K562 (cell line): ENCODE measurements around the gene SH3TC1. TPM values are rescaled to one million over a fixed set of nuclear protein-coding genes. Genes with fewer than 3 reads are reported as not detected.

Experiments
- ATAC-seq: fragments of 200-7000 bp; cut with Tn5 transposase; 3 replicates; pipeline ENCODE4 v1.9.1; 2020; ENCODE audit warnings: moderate library complexity
- BruUV-seq: library from RNA; stranded (reverse); fragments of 400-500 nt; replicated peaks from 2 replicates; lab custom pipeline; 2021; lab: Mats Ljungman, UMichigan
- CTCF ChIA-PET: fragments of 300-600 bp; formaldehyde crosslinking; extraction: SDS; loops from one replicate; lab custom pipeline; 2021; ENCODE audit warnings: low intra/inter-chr PET ratio; lab: Yijun Ruan, JAX
- POLR2A ChIA-PET: fragments of 300-600, 350-650 bp; sonication (Branson Sonifier 250); formaldehyde crosslinking; extraction: SDS; loops from one replicate; lab custom pipeline; 2021; ENCODE audit warnings: antibody characterized with exemption, inconsistent platforms; lab: Yijun Ruan, JAX
- DNase-seq, 4 experiments: peaks; one replicate each; pipeline versions ENCODE4 v3.0.0 to v3.0.0-alpha.2; 2011 to 2018; ENCODE audit warnings: low spot score in 3 of 4, mixed read lengths in 3 of 4; ENCODE audit errors: extremely low read depth in 1 of 4
- FAIRE-seq: peaks from 2 replicates; lab custom pipeline; 2011; peaks lifted over from hg19 to GRCh38; lab: Jason Lieb, UNC
- H2AFZ ChIP-seq: 2 replicates; pipeline ENCODE4 v1.6.0; 2011; ENCODE audit warnings: low read depth, low read length, control low read depth, inconsistent platforms
- H3K27ac ChIP-seq: fragments of 200-600 bp; 3 replicates; pipeline ENCODE4 v1.8.0; 2011; ENCODE audit warnings: low read depth, mild to moderate bottlenecking, control low read depth, inconsistent platforms, low read length, moderate library complexity, mixed read lengths; ENCODE audit errors: extremely low read depth
- H3K27me3 ChIP-seq, 2 experiments: fragments of 300-600 bp in 1 of 2; 2 replicates in 1 of 2; 3 replicates in 1 of 2; pipeline versions ENCODE4 v1.6.0 to v1.8.0; 2011; ENCODE audit warnings: inconsistent platforms in 2 of 2, low read length in 2 of 2, mild to moderate bottlenecking in 1 of 2, mixed read lengths in 1 of 2, moderate library complexity in 1 of 2; ENCODE audit not compliant: control insufficient read depth in 2 of 2, insufficient read depth in 2 of 2
- H3K36me3 ChIP-seq: fragments of 300-600 bp; 3 replicates; pipeline ENCODE4 v1.8.0; 2011; ENCODE audit warnings: mild to moderate bottlenecking, low read length, inconsistent platforms; ENCODE audit not compliant: control insufficient read depth, insufficient read depth
- H3K4me1 ChIP-seq, 2 experiments: fragments of 200-600 bp in 1 of 2; replicated peaks in 1 of 2; 2 replicates in 1 of 2; 3 replicates in 1 of 2; pipeline versions ENCODE4 v1.5.1 to v1.8.0; 2011; ENCODE audit warnings: inconsistent platforms in 2 of 2, low read length in 2 of 2, mild to moderate bottlenecking in 1 of 2, mixed read lengths in 1 of 2, moderate library complexity in 1 of 2; ENCODE audit not compliant: control insufficient read depth in 2 of 2, insufficient read depth in 2 of 2
- H3K4me2 ChIP-seq: 2 replicates; pipeline ENCODE4 v1.6.1; 2011; ENCODE audit warnings: low read length, control low read depth, inconsistent platforms, mixed read lengths; ENCODE audit not compliant: insufficient read depth
- H3K4me3 ChIP-seq: fragments of 200-600 bp; sonication (generic), shearing (Covaris generic); 2 replicates; pipeline ENCODE4 v1.5.1; 2016; ENCODE audit warnings: control low read depth, inconsistent platforms
- H3K79me2 ChIP-seq: fragments of 200-600 bp; 3 replicates; pipeline ENCODE4 v1.8.0; 2011; ENCODE audit warnings: low read length, inconsistent platforms; ENCODE audit not compliant: control insufficient read depth, insufficient read depth
- H3K9ac ChIP-seq, 2 experiments: 2 replicates each; pipeline versions ENCODE4 v1.6.0 to v1.6.1; 2011; ENCODE audit warnings: low read depth in 2 of 2, low read length in 2 of 2, control low read depth in 1 of 2, inconsistent platforms in 1 of 2, mild to moderate bottlenecking in 1 of 2, mixed read lengths in 1 of 2; ENCODE audit not compliant: insufficient read depth in 1 of 2
- H3K9me1 ChIP-seq: one replicate; pipeline ENCODE4 v1.6.0; 2011; ENCODE audit warnings: inconsistent platforms, mild to moderate bottlenecking, low read length, moderate library complexity; ENCODE audit not compliant: control insufficient read depth, insufficient read depth
- H3K9me3 ChIP-seq: replicated peaks from 2 replicates; pipeline ENCODE4 v1.5.1; 2011; ENCODE audit warnings: low read depth, low read length, inconsistent platforms; ENCODE audit not compliant: control insufficient read depth, insufficient read depth
- H4K20me1 ChIP-seq: replicated peaks from 2 replicates; pipeline ENCODE4 v1.6.1; 2011; ENCODE audit warnings: low read length, inconsistent platforms, mixed read lengths; ENCODE audit not compliant: control insufficient read depth, insufficient read depth
- CREB3 ChIP-seq: fragments of 450-650 bp; conservative IDR thresholded peaks from 2 replicates; pipeline ENCODE4 v1.6.1; 2016; ENCODE audit warnings: missing genetic modification characterization, low read depth, mild to moderate bottlenecking, missing compliant biosample characterization, moderate library complexity
- FOS ChIP-seq: IDR thresholded peaks from 3 replicates; pipeline ENCODE4 v1.6.1; 2011; ENCODE audit not compliant: insufficient read length; ENCODE audit errors: extremely low read depth
- HOXB6 ChIP-seq: fragments of 250-450 bp; sonication (Bioruptor Pico); IDR thresholded peaks from 2 replicates; pipeline ENCODE4 v1.5.1; 2022; ENCODE audit warnings: mild to moderate bottlenecking, borderline replicate concordance
- LCOR ChIP-seq: sonication (generic); formaldehyde crosslinking; IDR thresholded peaks from 2 replicates; pipeline ENCODE4 v1.8.0; 2022; ENCODE audit warnings: mild to moderate bottlenecking, missing genetic modification reagents
- MEF2A ChIP-seq: IDR thresholded peaks from 2 replicates; pipeline ENCODE4 v1.6.1; 2011; ENCODE audit warnings: low read depth, mild to moderate bottlenecking, low read length, moderate library complexity; ENCODE audit not compliant: control insufficient read depth
- MYNN ChIP-seq, 2 experiments: sonication (generic); formaldehyde crosslinking in 1 of 2; IDR thresholded peaks; 2 replicates each; pipeline versions ENCODE4 v1.5.0 to v1.6.1; 2016 to 2020; ENCODE audit warnings: antibody characterized with exemption in 1 of 2, missing genetic modification reagents in 1 of 2
- NELFE ChIP-seq: IDR thresholded peaks from 2 replicates; pipeline ENCODE4 v1.6.1; 2011; ENCODE audit warnings: mild to moderate bottlenecking; ENCODE audit not compliant: insufficient read depth, insufficient read length
- NFRKB ChIP-seq: fragments of 450-650 bp; IDR thresholded peaks from 2 replicates; pipeline ENCODE4 v1.6.1; 2016; ENCODE audit warnings: low read depth
- PCBP2 ChIP-seq: fragments of 200-400 bp; formaldehyde crosslinking; IDR thresholded peaks from 2 replicates; pipeline ENCODE4 v1.6.1; 2018; ENCODE audit warnings: low read length, low read depth, mild to moderate bottlenecking, moderate library complexity; ENCODE audit not compliant: poor library complexity, severe bottlenecking
- PRPF4 ChIP-seq: fragments of 200-400 bp; formaldehyde crosslinking; IDR thresholded peaks from one replicate; pipeline ENCODE4 v1.6.1; 2017; ENCODE audit warnings: low read length, low read depth, mild to moderate bottlenecking; ENCODE audit not compliant: insufficient read depth, poor library complexity, severe bottlenecking
- SMARCE1 ChIP-seq: fragments of 450-650 bp; IDR thresholded peaks from 2 replicates; pipeline ENCODE4 v1.7.1; 2016; ENCODE audit warnings: mild to moderate bottlenecking
- TEAD2 ChIP-seq: fragments of 450-650 bp; IDR thresholded peaks from 2 replicates; pipeline ENCODE4 v1.6.1; 2016; ENCODE audit warnings: missing genetic modification characterization, control low read depth, missing compliant biosample characterization
- U2AF2 ChIP-seq: fragments of 200-400 bp; formaldehyde crosslinking; optimal IDR thresholded peaks from 2 replicates; pipeline ENCODE3; 2017; ENCODE audit warnings: low read depth, mild to moderate bottlenecking, low read length
- WHSC1 ChIP-seq: IDR thresholded peaks from one replicate; pipeline ENCODE4 v1.6.1; 2012; ENCODE audit warnings: low read length, control low read depth, inconsistent platforms
- ZFPM2 ChIP-seq: fragments of 250-450 bp; sonication (Bioruptor Pico); IDR thresholded peaks from 2 replicates; pipeline ENCODE4 v1.5.1; 2022; ENCODE audit warnings: mild to moderate bottlenecking
- ZNF140 ChIP-seq: fragments of 250-450 bp; sonication (Bioruptor Pico); IDR thresholded peaks from 2 replicates; pipeline ENCODE4 v1.8.0; 2021; ENCODE audit warnings: moderate library complexity, mild to moderate bottlenecking, inconsistent platforms
- WGBS: fragments of 100-300 bp; shearing (Covaris generic); methylation state at CpG from one replicate; pipeline ENCODE4 v1.1.6; 2016; ENCODE audit warnings: low coverage, mixed read lengths; ENCODE audit not compliant: insufficient coverage; ENCODE audit errors: missing lambda C conversion rate; 5-methylcytosine and 5-hydroxymethylcytosine counted together
- in situ Hi-C: fragments of 300-500 bp; cut with MboI; formaldehyde crosslinking; loops from 4 replicates; pipeline ENCODE4 v1.15.0; 2018; ENCODE audit warnings: inconsistent platforms, mixed read lengths
- intact Hi-C: fragments of 100-400 bp; cut with micrococcal nuclease; formaldehyde crosslinking; loops from 2 replicates; pipeline ENCODE4 v1.14.2; 2022
- polyA plus RNA-seq, 8 experiments: library from polyadenylated mRNA; depleted of rRNA in 4 of 8; stranded (reverse) in 5 of 8; unstranded in 3 of 8; fragments of >200 nt; fragmentation: Nextera tagmentation in 2 of 8; fragmentation: Illumina TruSeq in 1 of 8; extraction: Ambion mirVana in 2 of 8; extraction: Trizol in 1 of 8; gene quantifications; 2 replicates each; pipeline versions ENCODE4 v1.2.1 to v1.2.3, GENCODE V29; 2011 to 2014; ENCODE audit warnings: inconsistent platforms in 1 of 8, missing spikeins in 1 of 8
- total RNA-seq, 7 experiments: library from RNA; depleted of rRNA in 6 of 7; stranded (reverse); fragments of >200 nt in 6 of 7; fragmentation: Illumina TruSeq in 2 of 7; extraction: Trizol in 2 of 7; gene quantifications; 2 replicates each; pipeline versions ENCODE4 v1.2.1 to v1.2.3, GENCODE V29; 2011 to 2021; ENCODE audit warnings: low replicate concordance in 1 of 7
- TF ChIP-seq, protein P1 (sequence below): sonication (generic); formaldehyde crosslinking; IDR thresholded peaks from 2 replicates; pipeline ENCODE4 v1.8.0; 2022; ENCODE audit warnings: missing genetic modification reagents, mild to moderate bottlenecking, moderate library complexity, borderline replicate concordance
- TF ChIP-seq, protein P2 (sequence below): sonication (generic); formaldehyde crosslinking; IDR thresholded peaks from 2 replicates; pipeline ENCODE4 v1.8.0; 2022; ENCODE audit warnings: mild to moderate bottlenecking, low read depth, missing genetic modification reagents

Gene SH3TC1
- total and polyA plus RNA-seq, 9 of the 15 experiments (the other 6 are each of a cell fraction or from before 2014, with no cell fraction given): 0.04 to 2.1 (median 0.48) TPM; not detected in 1

DNA sequence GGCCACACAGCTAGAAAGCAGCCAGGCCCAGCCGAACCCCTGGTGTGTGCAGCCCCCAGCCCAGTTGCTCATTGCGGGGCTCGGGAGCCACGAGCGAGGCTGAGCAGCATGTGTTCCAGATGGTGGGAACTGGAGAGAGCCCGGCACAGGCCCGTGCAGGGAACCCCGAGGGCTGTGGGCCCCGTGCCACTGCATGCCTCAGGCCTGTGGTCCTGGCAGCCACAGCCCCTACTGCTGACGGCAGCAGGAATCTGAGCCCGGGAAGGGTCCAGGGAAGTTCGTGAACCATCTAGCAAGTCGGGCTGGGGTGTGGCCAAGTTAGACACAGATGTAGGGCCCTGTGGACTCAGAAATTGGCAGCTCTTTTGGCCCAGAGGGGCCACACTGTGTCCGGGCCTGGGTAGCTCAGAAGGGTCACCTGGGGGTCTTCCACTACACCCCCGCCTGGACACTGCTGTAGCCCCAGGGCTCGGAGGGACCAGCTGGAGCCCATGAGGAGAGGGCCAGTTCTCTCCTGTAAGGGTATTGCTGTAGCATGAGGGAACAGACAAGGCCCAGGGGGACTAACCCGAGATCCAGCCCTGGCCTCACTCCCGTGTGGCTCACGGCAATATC is 82.5 kb downstream of the SH3TC1 start:
- BruUV-seq: no TSS peak
- CTCF ChIA-PET: no interaction called here
- peak overlapping the region in 1 of 2 experiments; percentile 17; a peak in 1 of 4 replicates for H3K9ac ChIP-seq
- H3K9me1 ChIP-seq: no peaks in the 10 kb centered on the region
- intact Hi-C loops: no loop called here
- H3K9me3 ChIP-seq: no peaks in the 10 kb centered on the region
- no peak overlapping the region for H3K4me3 ChIP-seq
- DNase-seq (no peak), ATAC-seq (no peak), FAIRE-seq (no peak)
- WGBS: 5% methylated on average over 19 of the region's 19 CpGs
- peaks cover 0 to 32% of the 10 kb centered on the region in 2 experiments; a peak in 2 of 5 replicates for H3K4me1 ChIP-seq
- no peak overlapping the region for H2AFZ ChIP-seq
- TF ChIP-seq, protein P1, sequence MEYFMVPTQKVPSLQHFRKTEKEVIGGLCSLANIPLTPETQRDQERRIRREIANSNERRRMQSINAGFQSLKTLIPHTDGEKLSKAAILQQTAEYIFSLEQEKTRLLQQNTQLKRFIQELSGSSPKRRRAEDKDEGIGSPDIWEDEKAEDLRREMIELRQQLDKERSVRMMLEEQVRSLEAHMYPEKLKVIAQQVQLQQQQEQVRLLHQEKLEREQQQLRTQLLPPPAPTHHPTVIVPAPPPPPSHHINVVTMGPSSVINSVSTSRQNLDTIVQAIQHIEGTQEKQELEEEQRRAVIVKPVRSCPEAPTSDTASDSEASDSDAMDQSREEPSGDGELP (CRISPR knock-in tag): no peak
- no peak for TF ChIP-seq PCBP2
- TF ChIP-seq, protein P2, sequence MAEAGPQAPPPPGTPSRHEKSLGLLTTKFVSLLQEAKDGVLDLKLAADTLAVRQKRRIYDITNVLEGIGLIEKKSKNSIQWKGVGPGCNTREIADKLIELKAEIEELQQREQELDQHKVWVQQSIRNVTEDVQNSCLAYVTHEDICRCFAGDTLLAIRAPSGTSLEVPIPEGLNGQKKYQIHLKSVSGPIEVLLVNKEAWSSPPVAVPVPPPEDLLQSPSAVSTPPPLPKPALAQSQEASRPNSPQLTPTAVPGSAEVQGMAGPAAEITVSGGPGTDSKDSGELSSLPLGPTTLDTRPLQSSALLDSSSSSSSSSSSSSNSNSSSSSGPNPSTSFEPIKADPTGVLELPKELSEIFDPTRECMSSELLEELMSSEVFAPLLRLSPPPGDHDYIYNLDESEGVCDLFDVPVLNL (CRISPR knock-in tag): no peak
- TF ChIP-seq HOXB6 (CRISPR knock-in tag): no peak
- no peak for TF ChIP-seq U2AF2
- no peak for TF ChIP-seq NELFE
- no peak for TF ChIP-seq NFRKB
- no peak for TF ChIP-seq MEF2A
- TF ChIP-seq ZNF140 (CRISPR knock-in tag): no peak
- no peak for TF ChIP-seq PRPF4
- TF ChIP-seq MYNN (IDR thresholded peaks at IDR 0.05): no peak
- no peak for TF ChIP-seq MYNN (CRISPR knock-in tag; IDR thresholded peaks at IDR 0.05)
- no peak for TF ChIP-seq CREB3 (tag)
- TF ChIP-seq FOS: no peak
- TF ChIP-seq ZFPM2 (CRISPR knock-in tag): no peak
- TF ChIP-seq SMARCE1: no peak
- TF ChIP-seq WHSC1: no peak
- no peak for TF ChIP-seq LCOR (CRISPR knock-in tag)
- TF ChIP-seq TEAD2: no peak
- peaks cover 2 to 58% of the 10 kb centered on the region in 2 experiments; a peak in 4 of 5 replicates for H3K27me3 ChIP-seq
- POLR2A ChIA-PET: interaction anchor here (0.5 to 1.1 kb wide), 2 partner anchors 14 to 61 kb away, joined by 4 read pairs; no protein-coding TSS in a partner anchor
- no peak overlapping the region for H3K27ac ChIP-seq
- no peaks in the 10 kb centered on the region for H3K79me2 ChIP-seq
- peaks cover 5% of the 10 kb centered on the region; the same call in 1 of the 2 replicates for H4K20me1 ChIP-seq
- in situ Hi-C loops: no loop called here
- no peaks in the 10 kb centered on the region for H3K36me3 ChIP-seq
- no peak overlapping the region for H3K4me2 ChIP-seq
